Islet precursor cell (in vitro differentiated cells): Measurements from ENCODE around the gene ZFR.
"Not testable (repeated sequence)": the region's sequence is repeated elsewhere in the genome, so short reads cannot be mapped to it uniquely, and the experiment has no call there.

Experiments used
- DNase-seq: peaks from one replicate; pipeline ENCODE4 v3.0.0-alpha.2; 2018

The ZFR gene

DNA sequence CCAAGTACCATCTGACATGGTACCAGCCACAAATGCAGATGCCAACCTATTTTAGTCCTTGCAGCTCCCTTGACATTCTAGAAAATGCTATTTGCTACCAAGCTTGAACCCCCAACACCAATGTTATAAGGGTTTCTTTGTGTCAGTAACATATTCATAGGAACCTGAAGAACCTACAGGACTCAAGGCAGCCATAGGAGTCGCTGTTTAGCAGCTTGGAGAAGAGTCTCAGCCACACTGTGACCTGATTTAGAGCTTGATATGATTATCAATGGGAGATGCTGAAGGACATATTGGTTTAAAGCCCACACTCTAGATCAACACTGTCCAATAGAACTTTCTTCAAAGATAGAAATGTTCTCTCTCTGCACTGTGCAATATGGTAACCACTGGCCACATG lies 6.4 kb upstream of the ZFR start:
- DNase-seq, result no peak

DNA sequence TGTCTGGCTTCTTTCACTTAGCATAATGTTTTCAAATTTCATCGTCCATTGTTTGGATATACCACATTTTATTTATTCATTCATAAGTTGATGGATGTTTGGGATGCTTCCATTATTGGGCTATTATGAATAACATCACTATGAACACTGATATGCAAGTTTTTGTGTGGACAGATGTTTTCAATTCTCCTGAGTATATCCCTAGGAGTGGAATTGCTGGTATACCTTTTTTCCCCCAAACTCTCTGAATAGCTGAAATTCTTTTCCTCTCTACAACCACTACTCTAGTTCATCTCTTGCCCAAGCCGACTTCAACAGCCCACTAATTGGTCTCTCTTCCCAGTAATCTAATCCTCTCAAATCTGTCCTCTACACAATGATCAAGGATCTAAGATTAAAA lies 4.7 kb upstream of the ZFR start:
- no peak for DNase-seq

DNA sequence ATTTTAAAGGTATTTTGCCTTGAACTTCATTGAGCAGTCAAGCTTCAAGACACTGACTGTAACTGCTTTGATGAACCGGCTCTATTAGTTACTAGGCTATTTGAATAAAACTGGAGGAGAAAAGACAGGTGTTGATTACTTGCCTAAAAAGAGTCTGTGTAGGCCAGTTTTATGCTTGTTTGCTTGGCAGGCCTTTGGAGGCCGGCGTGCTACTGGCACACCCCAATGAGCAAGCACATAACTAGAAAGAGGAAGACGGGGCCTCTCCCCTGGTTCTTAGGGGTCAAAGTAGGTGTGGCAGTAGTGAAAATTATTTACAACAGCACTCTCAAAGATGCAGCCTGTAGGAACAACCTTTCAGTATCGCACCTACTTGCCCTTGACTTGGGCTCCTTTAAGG lies 2.1 kb upstream of the ZFR start:
- DNase-seq, result no peak

GRCh38 chr5:32445831-32446614 lies 1.5 kb upstream of the ZFR start:
- no peak for DNase-seq

DNA sequence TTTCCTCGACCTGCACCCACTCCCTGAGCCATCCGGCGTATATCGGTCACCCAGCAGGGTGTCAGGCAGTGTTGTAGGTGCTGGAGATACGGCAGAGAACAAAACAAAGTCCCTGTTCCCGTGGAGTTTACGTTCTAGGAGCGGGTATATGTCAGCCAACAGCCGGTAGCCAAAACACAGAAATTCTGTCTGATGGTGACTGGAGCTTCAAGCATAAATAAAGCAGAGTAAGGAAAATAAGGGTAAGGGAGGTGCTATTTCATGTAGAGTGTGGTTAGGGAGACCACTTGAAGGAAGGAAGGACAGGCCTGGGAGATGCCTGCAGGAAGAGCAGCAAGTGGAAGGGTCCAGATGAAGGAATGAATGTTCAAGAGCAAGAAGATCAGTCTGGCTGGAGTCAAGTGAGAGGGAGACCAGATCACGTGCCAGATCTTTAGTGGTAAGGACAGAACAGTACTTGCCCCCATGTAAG lies 783 bp upstream of the ZFR start:
- DNase-seq, result no peak

DNA sequence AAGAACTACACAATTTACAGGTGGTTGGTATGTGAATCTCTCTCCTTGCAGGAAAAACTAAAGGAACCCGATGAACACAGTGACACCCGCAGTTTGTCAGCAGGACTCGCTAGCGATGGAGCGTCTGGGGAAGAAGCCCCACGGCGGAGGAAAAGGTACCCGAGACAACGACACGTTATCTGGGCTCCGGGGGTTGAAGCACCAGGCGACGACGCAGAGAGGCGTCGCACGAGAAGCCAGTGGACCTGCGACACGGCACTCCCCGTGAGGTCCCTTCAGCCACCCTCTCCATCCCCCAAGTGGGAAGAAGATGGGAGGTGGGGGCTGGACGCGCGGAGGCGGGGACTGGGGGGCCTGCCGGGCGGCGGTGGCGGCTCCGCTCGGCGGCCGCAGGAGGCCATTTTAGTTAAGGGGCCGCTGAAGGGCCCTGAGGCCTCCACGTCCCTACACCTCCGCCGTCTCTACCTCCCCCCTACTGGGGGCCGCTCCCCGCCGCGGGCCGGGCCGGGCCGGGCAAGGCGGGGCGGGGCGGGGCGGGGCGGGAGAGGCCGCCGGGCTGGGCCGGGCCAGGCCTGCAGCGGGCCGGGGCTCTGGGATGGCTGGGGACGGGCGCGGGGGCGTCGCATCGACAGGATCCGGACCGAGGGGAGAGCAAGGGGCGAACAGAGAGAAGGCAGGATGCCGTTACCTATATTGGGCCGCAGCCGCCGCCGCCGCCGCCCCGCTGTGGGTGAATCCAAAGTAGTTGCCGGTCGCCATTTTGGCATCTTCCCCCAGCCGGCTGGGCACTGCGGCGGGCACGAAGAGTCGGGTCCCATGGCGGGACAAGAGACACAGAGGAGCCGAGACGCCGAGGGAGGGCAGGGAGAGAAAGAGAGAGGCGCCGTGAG lies 754 bp downstream of the ZFR start:
- peak; percentile 64 for DNase-seq

DNA sequence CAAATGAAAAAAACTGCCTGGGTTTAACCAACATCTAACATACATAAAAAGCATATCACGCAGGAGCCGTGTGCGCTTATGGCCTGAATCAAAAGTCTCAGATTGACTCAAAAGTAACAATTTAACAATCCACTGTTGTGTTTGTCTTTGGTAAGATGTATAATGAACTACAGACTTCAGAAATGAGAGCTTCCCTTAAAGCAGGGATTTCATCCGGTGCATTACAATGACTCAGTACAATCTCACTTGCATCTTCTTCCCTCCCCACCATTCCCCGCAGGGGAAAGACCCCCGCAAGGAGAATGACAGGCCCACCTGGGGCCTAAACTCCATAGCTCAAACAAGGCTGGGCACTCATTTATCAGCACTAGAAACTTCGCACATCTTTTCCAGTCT lies 1.4 kb downstream of the ZFR start:
- no peak for DNase-seq

GRCh38 chr5:32439086-32439642 lies 5.4 kb downstream of the ZFR start:
- no peak for DNase-seq

DNA sequence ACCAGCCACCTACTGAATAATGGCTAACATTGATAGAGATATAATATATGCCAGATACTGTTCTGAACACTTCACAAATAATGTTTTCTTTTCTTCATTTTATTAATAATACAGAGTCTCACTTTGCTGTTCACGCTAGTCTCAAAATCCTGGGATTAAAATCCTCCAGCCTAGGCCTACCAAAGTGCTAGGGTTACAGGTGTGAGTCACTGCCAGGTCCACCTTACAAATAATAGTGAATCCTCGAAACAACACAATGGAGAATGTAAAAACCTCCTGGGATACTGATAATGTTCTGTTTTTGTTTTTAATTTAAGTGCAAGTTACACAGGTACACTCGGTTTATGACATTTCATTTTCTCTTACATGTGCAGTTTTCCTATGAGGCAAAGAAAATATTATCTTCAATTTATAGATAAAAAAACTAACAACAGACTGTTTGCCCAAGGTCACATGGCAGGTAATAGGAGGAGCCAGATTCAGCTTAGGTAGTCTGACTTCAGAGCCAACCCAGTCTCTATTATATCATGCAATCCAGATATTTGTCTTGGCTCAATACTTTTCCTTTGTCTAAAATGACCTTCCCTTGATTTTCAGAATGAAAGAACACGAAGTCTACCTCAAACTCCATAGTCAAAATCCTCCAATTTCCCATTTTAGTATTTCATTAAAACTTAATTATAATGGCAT lies 7.8 kb downstream of the ZFR start:
- no peak for DNase-seq

- no peak for DNase-seq
Measured at GRCh38 chr5:32435383-32435782, 9.2 kb downstream of the ZFR start.

GRCh38 chr5:32434221-32434620 lies 10.3 kb downstream of the ZFR start:
- DNase-seq, result no peak

GRCh38 chr5:32432633-32433032 lies 11.9 kb downstream of the ZFR start:
- DNase-seq, result no peak

DNA sequence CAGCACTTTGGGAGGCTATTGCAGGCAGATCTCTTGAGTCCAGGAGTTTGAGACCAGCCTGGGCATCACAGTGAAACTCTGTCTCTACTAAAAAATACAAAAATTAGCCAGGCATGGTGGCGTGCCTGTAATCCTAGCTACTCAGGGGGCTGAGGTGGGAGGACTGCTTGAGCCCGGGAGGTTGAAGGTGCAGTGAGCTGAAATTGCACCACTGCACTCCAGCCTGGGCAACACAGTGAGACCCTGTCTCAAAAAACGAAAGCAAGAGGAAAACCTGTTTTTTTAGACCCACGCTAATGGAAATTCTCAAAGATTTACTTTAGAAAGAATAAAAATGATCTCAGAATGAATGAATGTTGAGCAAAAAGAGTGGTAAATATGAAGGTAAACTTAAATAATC lies 13.7 kb downstream of the ZFR start:
- not testable (repeated sequence) for DNase-seq

GRCh38 chr5:32428426-32428825 lies 16.1 kb downstream of the ZFR start:
- no peak for DNase-seq

DNA sequence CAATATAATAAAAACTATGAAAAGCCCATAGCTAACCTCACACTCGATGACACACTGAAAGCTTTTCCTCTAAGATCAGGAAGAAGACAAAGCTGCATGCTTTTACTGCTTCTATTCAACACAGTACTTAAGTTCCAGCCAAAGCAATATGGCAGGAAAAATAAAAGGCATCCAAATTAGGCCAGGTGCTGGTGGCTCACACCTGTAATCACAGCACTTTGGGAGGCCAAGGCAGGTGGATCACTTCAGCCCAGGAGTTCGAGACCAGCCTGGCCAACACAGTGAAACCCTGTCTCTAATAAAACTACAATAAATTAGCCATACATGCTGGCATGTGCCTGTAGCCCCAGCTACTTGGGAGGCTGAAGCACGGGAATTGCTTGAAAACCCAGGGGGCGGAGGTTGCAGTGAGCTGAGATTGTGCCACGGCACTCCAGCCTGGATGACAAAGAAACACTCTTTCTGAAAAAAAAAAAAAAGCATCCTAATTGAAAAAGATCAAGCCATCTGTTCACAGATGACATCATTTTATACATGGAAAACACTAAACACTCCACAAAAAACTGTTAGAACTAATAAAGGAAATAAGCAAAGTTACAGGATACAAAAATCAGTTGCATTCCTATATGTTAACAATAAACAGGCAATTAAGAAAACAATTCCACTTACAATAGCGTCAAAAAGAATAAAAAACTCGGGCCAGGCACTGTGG lies 17.9 kb downstream of the ZFR start:
- DNase-seq, result no peak

- DNase-seq, result no peak
Measured at GRCh38 chr5:32422697-32423096, 21.8 kb downstream of the ZFR start.

DNA sequence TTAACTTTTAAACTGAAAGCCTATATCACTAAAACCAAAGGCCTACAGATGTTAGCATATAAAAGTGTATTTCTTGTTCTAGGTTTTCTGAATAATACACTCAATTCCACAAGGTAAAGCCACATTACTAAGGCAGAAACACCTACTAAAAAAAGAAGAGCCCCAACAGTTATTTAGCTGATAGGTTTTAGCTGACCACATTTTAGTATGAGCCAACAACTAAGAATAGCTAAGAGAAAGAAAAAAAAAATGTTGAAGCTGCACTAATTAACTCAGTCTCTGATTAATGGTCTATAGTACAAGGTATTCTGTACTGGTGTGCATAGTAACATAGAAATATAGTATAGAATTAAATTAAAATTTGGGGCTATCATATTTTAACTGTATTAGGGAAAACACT lies 23.5 kb downstream of the ZFR start:
- DNase-seq, result no peak

DNA sequence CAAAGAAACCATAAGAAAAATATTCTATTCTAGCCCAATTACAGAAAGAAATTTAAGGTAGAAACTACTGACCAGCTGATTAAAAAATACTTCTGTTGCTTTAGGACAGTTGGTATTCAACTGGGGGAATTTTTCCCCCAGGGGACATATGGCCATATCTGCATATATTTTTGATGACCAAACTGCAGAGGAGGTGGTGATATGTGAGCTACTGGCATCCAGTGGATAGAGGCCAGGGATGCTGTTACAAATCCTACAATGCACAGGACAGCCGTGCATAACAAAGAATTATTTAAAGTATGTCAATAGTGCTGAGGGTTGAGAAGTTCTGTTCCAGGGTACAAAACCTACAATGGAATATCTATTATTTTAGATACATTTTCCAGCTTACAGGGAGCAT lies 24.0 kb downstream of the ZFR start:
- no peak for DNase-seq

- no peak for DNase-seq
Measured at GRCh38 chr5:32419791-32420190, 24.7 kb downstream of the ZFR start.

DNA sequence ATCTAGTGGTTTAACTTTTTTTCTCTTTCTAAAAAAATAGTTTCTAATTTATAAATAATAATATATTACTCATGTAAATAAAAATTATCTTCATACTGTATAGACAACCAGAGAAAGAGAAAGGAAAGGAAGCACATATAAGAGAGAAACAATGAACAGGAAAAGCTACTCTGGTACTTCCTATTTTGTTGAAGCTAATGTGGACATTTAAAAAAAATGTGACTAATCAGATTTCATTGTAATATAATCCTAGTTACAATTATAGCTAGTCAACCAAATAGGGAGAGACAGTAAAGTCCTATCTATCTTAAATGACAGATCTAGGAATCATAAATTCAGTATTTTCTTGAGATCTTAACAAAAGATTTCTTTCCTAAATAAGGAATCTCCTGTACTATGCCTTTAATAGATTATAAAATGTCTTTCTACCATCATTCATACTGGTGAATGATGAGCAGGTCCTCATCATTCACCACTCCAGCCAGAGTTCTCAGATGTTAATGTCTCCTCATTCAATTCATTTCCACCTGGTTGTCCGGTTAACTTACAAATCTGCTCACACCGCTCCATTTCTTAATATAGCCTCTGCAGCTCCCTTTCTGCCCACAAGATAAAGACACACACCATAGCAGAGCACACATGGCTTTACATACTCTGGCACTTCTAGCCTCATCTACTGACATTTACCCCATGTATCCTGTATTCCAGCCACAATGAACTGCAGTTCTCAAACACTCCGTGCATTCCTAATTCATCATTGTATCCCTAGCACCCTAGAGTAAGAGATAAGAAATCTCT lies 30.9 kb downstream of the ZFR start:
- DNase-seq, result no peak

- DNase-seq, result no peak
Measured at GRCh38 chr5:32410630-32411029, 33.9 kb downstream of the ZFR start.

GRCh38 chr5:32406650-32407049 lies 37.9 kb downstream of the ZFR start:
- no peak for DNase-seq
